HepG2 (cell line): ENCODE results near the gene CD81. TPM values are rescaled to one million over a fixed set of nuclear protein-coding genes. Genes with fewer than 3 reads are reported as not detected.

Experiments used
- ATAC-seq: fragments of 200-7000 bp; cut with Tn5 transposase; 3 replicates; pipeline ENCODE4 v1.9.1; 2020; ENCODE audit warnings: mild to moderate bottlenecking, moderate library complexity
- BruUV-seq: library from RNA; stranded (reverse); fragments of 400-500 nt; replicated peaks from 2 replicates; lab custom pipeline; 2021; lab: Mats Ljungman, UMichigan
- CTCF ChIA-PET: fragments of 300-600 bp; formaldehyde crosslinking; extraction: SDS; loops from one replicate; lab custom pipeline; 2021; ENCODE audit warnings: low total read pairs, inconsistent platforms, low intra/inter-chr PET ratio; lab: Yijun Ruan, JAX
- POLR2A ChIA-PET: fragments of 350-600 bp; sonication (Branson Sonifier 250); formaldehyde crosslinking; loops from one replicate; lab custom pipeline; 2020; ENCODE audit warnings: antibody characterized with exemption, inconsistent platforms; lab: Yijun Ruan, JAX
- DNase-seq: peaks from one replicate; pipeline ENCODE4 v3.0.0-alpha.2; 2015; ENCODE audit warnings: low spot score
- FAIRE-seq: peaks from 3 replicates; lab custom pipeline; 2011; peaks lifted over from hg19 to GRCh38; lab: Jason Lieb, UNC
- H2AFZ ChIP-seq: one replicate; pipeline ENCODE4 v1.6.1; 2011; ENCODE audit warnings: low read length, inconsistent platforms
- H3K27ac ChIP-seq: fragments of 300-600 bp; 3 replicates; pipeline ENCODE4 v1.8.0; 2011; ENCODE audit warnings: mixed run types, mild to moderate bottlenecking, mixed read lengths, low read length, inconsistent platforms; ENCODE audit not compliant: insufficient read depth; ENCODE audit errors: extremely low read length
- H3K27me3 ChIP-seq, 2 experiments: fragments of 200-600 bp in 1 of 2; 2 replicates in 1 of 2; 3 replicates in 1 of 2; pipeline versions ENCODE4 v1.6.0 to v1.8.0; 2011; ENCODE audit warnings: low read length in 2 of 2, mild to moderate bottlenecking in 2 of 2, moderate library complexity in 2 of 2, inconsistent platforms in 1 of 2; ENCODE audit not compliant: insufficient read depth in 2 of 2, control insufficient read depth in 1 of 2
- H3K36me3 ChIP-seq, 2 experiments: fragments of 200-600 bp in 1 of 2; replicated peaks in 1 of 2; 2 replicates in 1 of 2; 3 replicates in 1 of 2; pipeline versions ENCODE4 v1.5.1 to v1.8.0; 2011; ENCODE audit warnings: low read length in 2 of 2, inconsistent platforms in 1 of 2; ENCODE audit not compliant: insufficient read depth in 2 of 2, control insufficient read depth in 1 of 2
- H3K4me1 ChIP-seq: 2 replicates; pipeline ENCODE4 v1.5.1; 2012; ENCODE audit warnings: low read length, inconsistent platforms; ENCODE audit not compliant: insufficient read depth
- H3K4me2 ChIP-seq: 2 replicates; pipeline ENCODE4 v1.6.0; 2011; ENCODE audit warnings: low read depth, low read length, inconsistent platforms
- H3K4me3 ChIP-seq, 3 experiments: fragments of 200-600 bp in 1 of 3; sonication (generic), shearing (Covaris generic) in 1 of 3; replicated peaks in 1 of 3; 2 replicates each; pipeline ENCODE4 v1.5.1; 2011 to 2016; ENCODE audit warnings: low read length in 3 of 3, inconsistent platforms in 2 of 3, low read depth in 2 of 3, mild to moderate bottlenecking in 2 of 3, control low read depth in 1 of 3, mixed read lengths in 1 of 3; ENCODE audit not compliant: insufficient read depth in 1 of 3
- H3K79me2 ChIP-seq: one replicate; pipeline ENCODE4 v1.6.1; 2011; ENCODE audit warnings: low read length, inconsistent platforms; ENCODE audit not compliant: insufficient read depth
- H3K9ac ChIP-seq: 2 replicates; pipeline ENCODE4 v1.6.0; 2011; ENCODE audit warnings: mild to moderate bottlenecking, low read depth, low read length, inconsistent platforms; ENCODE audit not compliant: insufficient read depth
- H3K9me3 ChIP-seq: 2 replicates; pipeline ENCODE4 v1.5.1; 2012; ENCODE audit warnings: mild to moderate bottlenecking, low read length
- H4K20me1 ChIP-seq: 2 replicates; pipeline ENCODE4 v1.6.0; 2011; ENCODE audit warnings: inconsistent platforms, mild to moderate bottlenecking, low read length, moderate library complexity; ENCODE audit not compliant: insufficient read depth
- ARID5B ChIP-seq: IDR thresholded peaks from 2 replicates; pipeline ENCODE4 v1.4.0; 2020; ENCODE audit warnings: mild to moderate bottlenecking, missing genetic modification reagents
- DZIP1 ChIP-seq: sonication (generic); formaldehyde crosslinking; IDR thresholded peaks from 2 replicates; pipeline ENCODE4 v1.5.0; 2020; ENCODE audit warnings: mild to moderate bottlenecking, missing genetic modification reagents
- RBM22 ChIP-seq: fragments of 200-400 bp; formaldehyde crosslinking; optimal IDR thresholded peaks from 2 replicates; pipeline ENCODE3; 2017; ENCODE audit warnings: mild to moderate bottlenecking, low read length, moderate library complexity
- THRA ChIP-seq: sonication (generic); formaldehyde crosslinking; IDR thresholded peaks from 2 replicates; pipeline ENCODE4 v1.4.0; 2020; ENCODE audit warnings: missing genetic modification reagents, borderline replicate concordance
- ZNF24 ChIP-seq: fragments of 450-650 bp; IDR thresholded peaks from 2 replicates; pipeline ENCODE4 v1.6.1; 2017; ENCODE audit warnings: antibody characterized with exemption, mild to moderate bottlenecking
- ZNF646 ChIP-seq: sonication (generic); formaldehyde crosslinking; IDR thresholded peaks from 2 replicates; pipeline ENCODE4 v1.9.0; 2021; ENCODE audit warnings: mild to moderate bottlenecking, missing genetic modification reagents
- ZNF839 ChIP-seq: sonication (generic); formaldehyde crosslinking; IDR thresholded peaks from 2 replicates; pipeline ENCODE4 v1.4.0; 2020; ENCODE audit warnings: missing genetic modification reagents, mild to moderate bottlenecking, borderline replicate concordance
- WGBS: methylation state at CpG from one replicate; pipeline ENCODE4 v1.1.6; 2017; ENCODE audit warnings: low lambda C conversion rate; 5-methylcytosine and 5-hydroxymethylcytosine counted together
- in situ Hi-C: cut with HindIII; loops from 2 replicates; pipeline ENCODE4 v1.10.0; 2017; ENCODE audit warnings: low pct_unique_long_range_greater_than_20kb; ENCODE audit not compliant: extremely low pct_ligation_motif_present
- intact Hi-C: fragments of 100-400 bp; cut with micrococcal nuclease; formaldehyde crosslinking; loops from one replicate; pipeline ENCODE4 v1.10.0; 2022; ENCODE audit not compliant: unreplicated experiment
- polyA plus RNA-seq, 8 experiments: library from polyadenylated mRNA; depleted of rRNA in 3 of 8; stranded (reverse) in 7 of 8; unstranded in 1 of 8; fragments of >200 nt; fragmentation: Illumina TruSeq in 4 of 8; extraction: Trizol in 4 of 8; gene quantifications; 2 replicates each; pipeline versions ENCODE4 v1.2.1 to v1.2.3, GENCODE V29; 2011 to 2016; ENCODE audit warnings: low read depth in 4 of 8, missing spikeins in 1 of 8, mixed read lengths in 1 of 8; ENCODE audit not compliant: insufficient read depth in 1 of 8
- total RNA-seq, 5 experiments: library from RNA; depleted of rRNA; stranded (reverse); fragments of >200 nt; fragmentation: Illumina TruSeq; extraction: Trizol; gene quantifications; 2 replicates each; pipeline ENCODE4 v1.2.3, GENCODE V29; 2016; ENCODE audit warnings: low read depth in 1 of 5

CD81 gene
- total and polyA plus RNA-seq, 2 of the 13 experiments (the other 11 are each of a cell fraction or from before 2014, with no cell fraction given) = not detected

GRCh38 chr11:2382936-2383851, 6.1 kb downstream of the CD81 start:
- ChIA-PET POLR2A (no interaction called here), CTCF (no interaction called here)
- Histone ChIP-seq H3K79me2 (no peaks in the 10 kb centered on the region), H3K27me3 (peaks cover 12 to 72% of the 10 kb centered on the region in 2 experiments; a peak in 4 of 5 replicates), H3K4me1 (no peaks in the 10 kb centered on the region), H3K9me3 (no peaks in the 10 kb centered on the region), H3K4me2 (no peak overlapping the region), H2AFZ (no peak overlapping the region), H3K36me3 (no peaks in the 10 kb centered on the region), H4K20me1 (no peaks in the 10 kb centered on the region), H3K27ac (no peak overlapping the region), H3K4me3 (no peak overlapping the region), H3K9ac (no peak overlapping the region)
- 17% methylated on average over 7 of the region's 26 CpGs for WGBS
- in situ Hi-C loops = no loop called here
- intact Hi-C loops = no loop called here
- TF ChIP-seq ZNF646 (no peak), ZNF839 (CRISPR knock-in tag) (no peak), ARID5B (no peak), THRA (CRISPR knock-in tag) (no peak), DZIP1 (CRISPR knock-in tag) (no peak), RBM22 (no peak), ZNF24 (no peak)
- no TSS peak for BruUV-seq
- DNase-seq (no peak), ATAC-seq (no peak), FAIRE-seq (no peak)
